HFFc6 (cell line): ENCODE data around the gene GRM4. TPM values are rescaled to one million over a fixed set of nuclear protein-coding genes. Genes with fewer than 3 reads are reported as not detected.

Source experiments
- DNase-seq: peaks from one replicate; pipeline ENCODE4 v3.0.0-alpha.2; 2018
- H3K27ac Mint-ChIP-seq: 2 replicates; pipeline ENCODE4 v1.8.0; 2020; ENCODE audit warnings: mild to moderate bottlenecking, mixed read lengths
- H3K27me3 Mint-ChIP-seq: 2 replicates; pipeline ENCODE4 v1.8.0; 2021; ENCODE audit warnings: mild to moderate bottlenecking, moderate library complexity, mixed read lengths; ENCODE audit not compliant: insufficient read depth
- H3K36me3 Mint-ChIP-seq: 2 replicates; pipeline ENCODE4 v1.8.0; 2021; ENCODE audit warnings: low read depth, mixed read lengths
- H3K4me1 Mint-ChIP-seq: 2 replicates; pipeline ENCODE4 v1.8.0; 2020; ENCODE audit warnings: low read depth, mixed read lengths
- H3K4me3 Mint-ChIP-seq: 2 replicates; pipeline ENCODE4 v1.8.0; 2020; ENCODE audit warnings: mild to moderate bottlenecking, moderate library complexity, mixed read lengths
- H3K9me3 Mint-ChIP-seq: 2 replicates; pipeline ENCODE4 v1.8.0; 2020; ENCODE audit warnings: mild to moderate bottlenecking, mixed read lengths
- total RNA-seq, 6 experiments: library from RNA; stranded (reverse); fragmentation: NEBNext Ultra II Directional; extraction: Animal tissue kit (Norgen Biotek cat#: 25700); gene quantifications; 2 replicates in 1 of 6; 3 replicates in 5 of 6; pipeline ENCODE4 v1.2.3, GENCODE V29; 2021
- TF ChIP-seq, protein P1 (sequence below): fragments of 200-600 bp; sonication (generic); IDR thresholded peaks from 2 replicates; pipeline ENCODE4 v1.5.0; 2021; ENCODE audit warnings: antibody characterized with exemption, mild to moderate bottlenecking

The GRM4 gene
- total RNA-seq, 6 experiments from 2014 or later: 0.12 to 0.14 TPM; not detected in 4

DNA sequence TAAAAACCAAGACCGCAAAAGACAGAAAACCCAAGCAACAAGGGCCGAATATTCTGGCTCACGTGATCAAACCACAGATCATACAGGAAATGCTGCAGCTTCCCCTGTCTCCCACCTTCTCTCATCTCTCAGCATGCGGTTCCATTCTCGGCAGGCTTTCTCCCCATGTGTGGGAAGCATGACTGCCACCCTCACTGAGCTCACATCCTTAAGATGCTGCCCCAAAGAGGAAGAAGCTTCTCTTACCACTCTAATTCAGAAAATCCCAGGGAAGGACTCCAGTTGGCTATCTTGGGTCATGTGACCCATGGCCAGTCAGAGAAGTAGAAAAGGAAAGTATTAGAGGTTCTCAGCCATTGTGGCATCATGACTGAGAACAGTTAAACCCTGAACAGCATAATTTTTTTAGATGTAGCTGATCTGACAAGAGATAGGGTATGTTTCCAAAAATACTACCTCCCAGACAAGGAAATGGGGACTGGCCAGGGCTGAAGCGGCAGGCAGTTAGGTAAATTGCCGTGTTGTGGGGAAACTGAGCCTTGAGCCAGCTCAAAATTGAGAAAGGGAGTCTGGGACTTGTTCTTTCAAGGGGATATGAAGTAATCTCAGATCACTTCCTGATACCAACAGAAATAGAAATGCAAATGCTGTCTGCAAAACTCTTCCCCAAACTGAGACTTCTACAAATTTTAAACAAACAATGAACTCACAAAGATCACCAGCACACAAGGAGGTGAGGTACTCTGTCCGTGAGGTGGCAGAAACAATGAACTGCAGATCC is 37.1 kb upstream of the GRM4 start:
- peaks cover 7% of the 10 kb centered on the region for H3K4me1 Mint-ChIP-seq
- TF ChIP-seq, protein P1, sequence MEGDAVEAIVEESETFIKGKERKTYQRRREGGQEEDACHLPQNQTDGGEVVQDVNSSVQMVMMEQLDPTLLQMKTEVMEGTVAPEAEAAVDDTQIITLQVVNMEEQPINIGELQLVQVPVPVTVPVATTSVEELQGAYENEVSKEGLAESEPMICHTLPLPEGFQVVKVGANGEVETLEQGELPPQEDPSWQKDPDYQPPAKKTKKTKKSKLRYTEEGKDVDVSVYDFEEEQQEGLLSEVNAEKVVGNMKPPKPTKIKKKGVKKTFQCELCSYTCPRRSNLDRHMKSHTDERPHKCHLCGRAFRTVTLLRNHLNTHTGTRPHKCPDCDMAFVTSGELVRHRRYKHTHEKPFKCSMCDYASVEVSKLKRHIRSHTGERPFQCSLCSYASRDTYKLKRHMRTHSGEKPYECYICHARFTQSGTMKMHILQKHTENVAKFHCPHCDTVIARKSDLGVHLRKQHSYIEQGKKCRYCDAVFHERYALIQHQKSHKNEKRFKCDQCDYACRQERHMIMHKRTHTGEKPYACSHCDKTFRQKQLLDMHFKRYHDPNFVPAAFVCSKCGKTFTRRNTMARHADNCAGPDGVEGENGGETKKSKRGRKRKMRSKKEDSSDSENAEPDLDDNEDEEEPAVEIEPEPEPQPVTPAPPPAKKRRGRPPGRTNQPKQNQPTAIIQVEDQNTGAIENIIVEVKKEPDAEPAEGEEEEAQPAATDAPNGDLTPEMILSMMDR: no peak
- H3K27me3 Mint-ChIP-seq: peaks cover 7% of the 10 kb centered on the region
- peaks cover 15% of the 10 kb centered on the region for H3K9me3 Mint-ChIP-seq
- no peak for DNase-seq
- no peak overlapping the region for H3K27ac Mint-ChIP-seq
- no peak overlapping the region for H3K4me3 Mint-ChIP-seq
- H3K36me3 Mint-ChIP-seq: peaks cover 6% of the 10 kb centered on the region

DNA sequence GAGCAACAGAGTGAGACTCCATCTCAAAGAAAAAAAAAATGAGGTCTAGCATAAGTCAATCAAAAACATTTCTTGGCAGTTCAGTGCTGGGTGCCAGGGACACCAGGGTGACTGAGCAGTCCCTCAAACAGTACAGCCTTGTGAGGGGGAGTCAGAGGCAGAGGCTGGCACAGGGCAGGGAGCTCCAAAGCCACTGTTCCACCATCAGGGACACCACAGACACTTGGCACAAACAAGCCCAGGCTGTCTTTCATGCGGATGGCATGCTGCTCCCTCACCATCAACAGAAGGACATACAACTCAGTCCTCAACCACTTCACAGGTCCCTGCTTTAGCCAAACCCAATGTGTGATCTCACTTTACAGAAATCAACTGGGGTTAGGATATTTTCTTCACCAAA is 36.0 kb upstream of the GRM4 start:
- H3K4me3 Mint-ChIP-seq: no peak overlapping the region
- DNase-seq: no peak
- peaks cover 15% of the 10 kb centered on the region for H3K9me3 Mint-ChIP-seq
- peaks cover 7% of the 10 kb centered on the region for H3K4me1 Mint-ChIP-seq
- no peak overlapping the region for H3K27ac Mint-ChIP-seq
- peaks cover 10% of the 10 kb centered on the region for H3K27me3 Mint-ChIP-seq
- TF ChIP-seq, protein P1: no peak
- H3K36me3 Mint-ChIP-seq: peaks cover 6% of the 10 kb centered on the region

DNA sequence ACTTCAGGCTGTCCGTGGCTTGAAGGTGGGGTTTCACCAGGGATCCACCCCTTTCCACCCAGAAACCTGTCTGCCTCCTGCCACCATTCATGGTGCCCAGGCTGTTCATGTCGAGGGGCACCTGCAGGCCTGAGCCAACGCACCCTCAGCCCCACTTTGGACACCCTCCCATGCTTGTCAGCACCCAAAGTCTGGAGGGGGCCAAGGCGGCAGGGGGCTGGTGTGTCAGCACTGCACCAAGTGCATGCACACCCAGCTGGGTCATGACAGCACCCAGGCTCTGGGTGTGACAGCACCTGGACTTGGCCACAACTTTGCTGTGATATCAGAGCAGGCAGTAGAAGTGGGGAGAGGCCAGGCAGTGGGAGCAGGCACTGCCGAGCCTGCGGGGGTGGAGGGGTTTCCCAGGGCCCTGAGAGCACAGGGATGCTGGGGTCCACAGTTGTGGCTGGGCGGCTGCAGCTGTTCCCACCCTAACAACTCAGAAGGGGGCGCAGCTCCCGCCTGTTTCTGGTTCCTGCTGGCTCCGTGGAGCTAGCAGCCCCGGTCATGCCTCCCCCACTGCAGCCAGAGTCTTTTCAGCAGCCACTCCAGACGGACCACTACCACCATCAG is 33.3 kb upstream of the GRM4 start:
- no peak overlapping the region for H3K27ac Mint-ChIP-seq
- H3K27me3 Mint-ChIP-seq: peaks cover 16% of the 10 kb centered on the region
- no peak for DNase-seq

DNA sequence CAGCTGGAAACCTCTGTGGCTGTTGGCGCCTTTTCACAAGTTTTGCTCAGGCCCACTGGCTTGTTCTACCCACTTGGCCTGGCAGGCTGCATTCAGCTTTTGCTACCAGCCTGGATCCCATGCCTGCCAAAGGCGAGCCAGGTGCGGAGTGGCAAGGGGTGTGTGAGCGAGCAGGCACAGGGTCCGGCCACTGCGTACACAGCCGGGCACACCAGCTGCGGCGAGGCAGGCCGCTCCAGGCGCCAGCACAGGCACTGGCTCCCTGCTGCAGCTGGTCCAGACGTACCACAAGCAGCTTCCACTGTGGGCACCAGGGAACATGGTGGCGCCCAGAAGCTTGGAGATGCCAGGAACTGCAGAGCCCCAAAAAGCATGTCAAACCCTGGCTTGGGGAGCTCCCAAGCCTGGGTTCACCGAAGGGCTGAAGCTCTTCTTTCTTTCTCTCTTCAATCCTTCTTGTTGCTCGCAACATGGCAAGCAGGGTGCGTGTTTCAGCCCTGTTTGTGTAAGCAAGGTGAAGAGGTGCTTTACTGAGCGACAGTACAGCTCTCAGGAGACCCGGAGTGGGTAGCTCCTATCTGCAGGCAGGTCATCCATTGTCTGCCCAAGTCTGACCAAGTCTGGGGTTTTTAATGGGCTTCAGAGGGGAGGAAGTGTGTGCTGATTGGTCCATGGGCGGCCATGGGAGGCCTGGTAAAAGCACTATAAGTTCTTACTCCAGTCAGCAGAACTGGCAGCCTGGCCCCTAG is 32.6 kb upstream of the GRM4 start:
- no peak overlapping the region for H3K4me3 Mint-ChIP-seq
- peaks cover 16% of the 10 kb centered on the region for H3K27me3 Mint-ChIP-seq
- TF ChIP-seq, protein P1: no peak
- peaks cover 6% of the 10 kb centered on the region for H3K36me3 Mint-ChIP-seq
- H3K4me1 Mint-ChIP-seq: peaks cover 7% of the 10 kb centered on the region
- no peak for DNase-seq
- no peak overlapping the region for H3K27ac Mint-ChIP-seq
- peaks cover 12% of the 10 kb centered on the region for H3K9me3 Mint-ChIP-seq

More for the DNA sequence above, 33.3 kb upstream of the GRM4 start:
- Mint-ChIP-seq H3K4me3 (no peak overlapping the region), H3K36me3 (peaks cover 6% of the 10 kb centered on the region), H3K9me3 (peaks cover 15% of the 10 kb centered on the region), H3K4me1 (peaks cover 7% of the 10 kb centered on the region)
- TF ChIP-seq, protein P1: no peak

DNA sequence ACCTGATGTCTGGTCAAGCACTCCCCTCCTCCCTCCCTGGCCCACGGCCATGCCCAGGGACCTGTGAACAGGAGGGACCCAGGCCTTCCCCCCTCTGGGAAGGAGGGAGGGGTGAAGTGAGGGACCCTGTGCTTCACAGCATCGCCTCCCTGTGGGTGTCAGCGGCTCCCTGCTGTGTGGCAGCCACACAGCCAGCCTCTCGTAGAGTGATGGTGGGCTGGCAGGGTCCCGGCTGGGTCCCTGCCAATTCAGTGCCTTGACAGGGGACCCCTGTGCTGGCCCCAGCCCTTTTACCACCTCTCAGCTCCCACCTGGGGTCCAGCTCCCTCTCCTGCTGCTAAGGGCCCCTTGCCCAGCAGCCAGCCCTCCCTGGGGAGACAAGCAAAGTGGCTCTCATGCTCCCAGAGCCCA is 31.3 kb upstream of the GRM4 start:
- no peak for DNase-seq
- no peak overlapping the region for H3K4me3 Mint-ChIP-seq
- no peak overlapping the region for H3K27ac Mint-ChIP-seq
- no peaks in the 10 kb centered on the region for H3K36me3 Mint-ChIP-seq
- TF ChIP-seq, protein P1: no peak
- no peaks in the 10 kb centered on the region for H3K4me1 Mint-ChIP-seq
- H3K27me3 Mint-ChIP-seq: peaks cover 22% of the 10 kb centered on the region
- H3K9me3 Mint-ChIP-seq: no peaks in the 10 kb centered on the region
